Stimulated activated CD8-positive, alpha-beta memory T cell treated with anti-CD3 and anti-CD28 coated beads, Interleukin-12 subunit alpha, Interleukin-12 subunit beta, amount 100 ng/mL, for 4 hours (primary cell): ENCODE results near the gene MDGA2.
"Not testable (repeated sequence)": the region's sequence is repeated elsewhere in the genome, so short reads cannot be mapped to it uniquely, and the experiment has no call there.

Experiments
- DNase-seq: peaks from one replicate; pipeline ENCODE4 v3.0.0-alpha.2; 2020; ENCODE audit warnings: low read depth

The MDGA2 gene

GRCh38 chr14:47235619-47236018, 439.8 kb downstream of the MDGA2 start:
- DNase-seq, result no peak

GRCh38 chr14:47226877-47227520, 448.4 kb downstream of the MDGA2 start:
- no peak for DNase-seq

- no peak for DNase-seq
These were observed 451.7 kb downstream of the MDGA2 start for GRCh38 chr14:47223656-47224055.

- no peak for DNase-seq
These were observed 455.3 kb downstream of the MDGA2 start for GRCh38 chr14:47220096-47220495.

GRCh38 chr14:47211263-47211662, 464.1 kb downstream of the MDGA2 start:
- no peak for DNase-seq

- no peak for DNase-seq
These were observed 465.3 kb downstream of the MDGA2 start for GRCh38 chr14:47210099-47210498.

- no peak for DNase-seq
These were observed 467.0 kb downstream of the MDGA2 start for GRCh38 chr14:47208434-47208833.

- DNase-seq, result no peak
These were observed 467.8 kb downstream of the MDGA2 start for GRCh38 chr14:47207617-47208016.

- DNase-seq, result no peak
These were observed 474.7 kb downstream of the MDGA2 start for GRCh38 chr14:47200740-47201139.

GRCh38 chr14:47195582-47195981, 479.8 kb downstream of the MDGA2 start:
- no peak for DNase-seq

GRCh38 chr14:47194055-47194454, 481.4 kb downstream of the MDGA2 start:
- DNase-seq, result no peak

GRCh38 chr14:47192203-47192602, 483.2 kb downstream of the MDGA2 start:
- DNase-seq, result not testable (repeated sequence)

GRCh38 chr14:47191700-47192099, 483.7 kb downstream of the MDGA2 start:
- no peak for DNase-seq

- DNase-seq, result no peak
These were observed 485.4 kb downstream of the MDGA2 start for GRCh38 chr14:47189911-47190484.

GRCh38 chr14:47186486-47186885, 488.9 kb downstream of the MDGA2 start:
- no peak for DNase-seq

GRCh38 chr14:47179906-47180305, 495.5 kb downstream of the MDGA2 start:
- no peak for DNase-seq

GRCh38 chr14:47171896-47172295, 503.5 kb downstream of the MDGA2 start:
- not testable (repeated sequence) for DNase-seq

- DNase-seq, result no peak
These were observed 508.0 kb downstream of the MDGA2 start for GRCh38 chr14:47167402-47167801.

GRCh38 chr14:47155395-47155794, 520.0 kb downstream of the MDGA2 start:
- DNase-seq, result no peak

GRCh38 chr14:47154276-47154797, 521.1 kb downstream of the MDGA2 start:
- DNase-seq, result no peak

- no peak for DNase-seq
These were observed 521.7 kb downstream of the MDGA2 start for GRCh38 chr14:47153746-47154145.

- DNase-seq, result no peak
These were observed 525.1 kb downstream of the MDGA2 start for GRCh38 chr14:47150267-47150666.

- no peak for DNase-seq
These were observed 526.1 kb downstream of the MDGA2 start for GRCh38 chr14:47149326-47149725.

GRCh38 chr14:47148686-47149085, 526.7 kb downstream of the MDGA2 start:
- DNase-seq, result no peak
